Natural killer cell (primary cell): Measurements from ENCODE around the gene LPAR5. TPM values are rescaled to one million over a fixed set of nuclear protein-coding genes. Genes with fewer than 3 reads are reported as not detected.

ENCODE experiments used
- ATAC-seq, 3 donors: fragments of 150-1000 bp in 2 of 3; fragments of 200-7000 bp in 1 of 3; cut with Tn5 transposase; 1 replicate in 1 of 3; 2 replicates in 2 of 3; pipeline ENCODE4 v1.10.0; 2021; ENCODE audit warnings: mild to moderate bottlenecking in 2 of 3, moderate library complexity in 2 of 3
- DNase-seq, 2 donors: peaks; one replicate each; pipeline versions ENCODE4 v3.0.0 to v3.0.0-alpha.2; 2013 to 2021; ENCODE audit warnings: mixed read lengths in 1 of 2
- H3K27ac ChIP-seq: one replicate; pipeline ENCODE4 v1.5.1; 2013; ENCODE audit warnings: mild to moderate bottlenecking, low read length
- H3K27me3 ChIP-seq: one replicate; pipeline ENCODE4 v1.6.1; 2013; ENCODE audit warnings: low read length; ENCODE audit not compliant: control insufficient read depth, insufficient read depth
- H3K36me3 ChIP-seq: one replicate; pipeline ENCODE4 v1.6.1; 2013; ENCODE audit warnings: low read length; ENCODE audit not compliant: control insufficient read depth, insufficient read depth
- H3K4me1 ChIP-seq: one replicate; pipeline ENCODE4 v1.6.1; 2013; ENCODE audit warnings: low read length; ENCODE audit not compliant: control insufficient read depth, insufficient read depth
- H3K4me3 ChIP-seq: one replicate; pipeline ENCODE4 v1.5.1; 2013; ENCODE audit warnings: low read length
- H3K9me3 ChIP-seq: one replicate; pipeline ENCODE4 v1.6.1; 2013; ENCODE audit warnings: low read length; ENCODE audit not compliant: control insufficient read depth, insufficient read depth
- H3K27ac Mint-ChIP-seq, 2 donors: one replicate each; pipeline ENCODE4 v1.8.0; 2022; ENCODE audit warnings: mild to moderate bottlenecking in 2 of 2, mixed read lengths in 2 of 2, moderate library complexity in 1 of 2
- H3K27me3 Mint-ChIP-seq, 2 donors: one replicate each; pipeline ENCODE4 v1.8.0; 2022; ENCODE audit warnings: low read depth in 2 of 2, mixed read lengths in 2 of 2
- H3K36me3 Mint-ChIP-seq: one replicate; pipeline ENCODE4 v1.8.0; 2022; ENCODE audit warnings: mixed read lengths
- H3K4me1 Mint-ChIP-seq, 2 donors: one replicate each; pipeline ENCODE4 v1.8.0; 2022; ENCODE audit warnings: mixed read lengths in 2 of 2
- H3K4me3 Mint-ChIP-seq: one replicate; pipeline ENCODE4 v1.8.0; 2022; ENCODE audit warnings: mild to moderate bottlenecking, moderate library complexity, mixed read lengths
- H3K9me3 Mint-ChIP-seq, 2 donors: one replicate each; pipeline ENCODE4 v1.8.0; 2022; ENCODE audit warnings: mixed read lengths in 2 of 2
- WGBS: methylation state at CpG from one replicate; pipeline ENCODE4 v1.1.7; 2013; ENCODE audit warnings: missing lambda C conversion rate; ENCODE audit not compliant: insufficient coverage; 5-methylcytosine and 5-hydroxymethylcytosine counted together
- intact Hi-C: fragments of 100-400 bp; cut with micrococcal nuclease; formaldehyde crosslinking; loops from one replicate; pipeline ENCODE4 v1.14.2; 2022
- total RNA-seq, 4 donors: library from RNA; stranded (reverse); fragments of 120-200 nt in 1 of 4; gene quantifications; one replicate each; pipeline versions ENCODE4 v1.2.3 to v1.2.4, GENCODE V29; 2013 to 2022
- TF ChIP-seq, protein P1 (sequence below): fragments of 200-600 bp; IDR thresholded peaks from one replicate; pipeline ENCODE4 v1.8.0; 2022; ENCODE audit warnings: antibody characterized with exemption

The LPAR5 gene
- total RNA-seq, 3 donors from 2014 or later (not counting 1 experiment from before 2014, with no cell fraction given): 10.0 to 27.8 (median 17.3) TPM

GRCh38 chr12:6612652-6613014, 23.1 kb downstream of the LPAR5 start:
- Mint-ChIP-seq H3K36me3 (no peaks in the 10 kb centered on the region), H3K4me1 (peaks cover 21 to 42% of the 10 kb centered on the region in 2 donors), H3K27ac (peak overlapping the region; percentile 90 to 94), H3K4me3 (peak overlapping the region; percentile 61), H3K9me3 (no peaks in the 10 kb centered on the region), H3K27me3 (no peaks in the 10 kb centered on the region)
- TF ChIP-seq, protein P1, sequence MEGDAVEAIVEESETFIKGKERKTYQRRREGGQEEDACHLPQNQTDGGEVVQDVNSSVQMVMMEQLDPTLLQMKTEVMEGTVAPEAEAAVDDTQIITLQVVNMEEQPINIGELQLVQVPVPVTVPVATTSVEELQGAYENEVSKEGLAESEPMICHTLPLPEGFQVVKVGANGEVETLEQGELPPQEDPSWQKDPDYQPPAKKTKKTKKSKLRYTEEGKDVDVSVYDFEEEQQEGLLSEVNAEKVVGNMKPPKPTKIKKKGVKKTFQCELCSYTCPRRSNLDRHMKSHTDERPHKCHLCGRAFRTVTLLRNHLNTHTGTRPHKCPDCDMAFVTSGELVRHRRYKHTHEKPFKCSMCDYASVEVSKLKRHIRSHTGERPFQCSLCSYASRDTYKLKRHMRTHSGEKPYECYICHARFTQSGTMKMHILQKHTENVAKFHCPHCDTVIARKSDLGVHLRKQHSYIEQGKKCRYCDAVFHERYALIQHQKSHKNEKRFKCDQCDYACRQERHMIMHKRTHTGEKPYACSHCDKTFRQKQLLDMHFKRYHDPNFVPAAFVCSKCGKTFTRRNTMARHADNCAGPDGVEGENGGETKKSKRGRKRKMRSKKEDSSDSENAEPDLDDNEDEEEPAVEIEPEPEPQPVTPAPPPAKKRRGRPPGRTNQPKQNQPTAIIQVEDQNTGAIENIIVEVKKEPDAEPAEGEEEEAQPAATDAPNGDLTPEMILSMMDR: no peak
- intact Hi-C loops: loop anchor here (1.0 kb wide), 1 partner anchor 51 kb away; the partner anchor contains the start of gene ING4
- Histone ChIP-seq H3K9me3 (no peaks in the 10 kb centered on the region), H3K27ac (peak overlapping the region; percentile 83), H3K4me1 (peaks cover 42% of the 10 kb centered on the region), H3K36me3 (no peaks in the 10 kb centered on the region), H3K27me3 (no peaks in the 10 kb centered on the region), H3K4me3 (no peak overlapping the region)
- 35% methylated on average over 7 of the region's 7 CpGs for WGBS
- ATAC-seq (no peak), DNase-seq (no peak)

- no peaks in the 10 kb centered on the region for H3K36me3 Mint-ChIP-seq
- no peaks in the 10 kb centered on the region for H3K27me3 Mint-ChIP-seq
- H3K27me3 ChIP-seq: no peaks in the 10 kb centered on the region
- H3K27ac Mint-ChIP-seq: peak overlapping the region; percentile 90 to 94
- TF ChIP-seq, protein P1: no peak
- 50% methylated on average over 6 of the region's 6 CpGs for WGBS
- no peaks in the 10 kb centered on the region for H3K9me3 ChIP-seq
- DNase-seq: peak in 1 of 2 donors; percentile 71
- no peaks in the 10 kb centered on the region for H3K9me3 Mint-ChIP-seq
- H3K36me3 ChIP-seq: no peaks in the 10 kb centered on the region
- no peak overlapping the region for H3K27ac ChIP-seq
- H3K4me3 Mint-ChIP-seq: peak overlapping the region; percentile 61
- peaks cover 21 to 40% of the 10 kb centered on the region in 2 donors for H3K4me1 Mint-ChIP-seq
- H3K4me1 ChIP-seq: peaks cover 43% of the 10 kb centered on the region
- no peak for ATAC-seq
- no peak overlapping the region for H3K4me3 ChIP-seq
- intact Hi-C loops: no loop called here
These were observed 23.5 kb downstream of the LPAR5 start for GRCh38 chr12:6612247-6612646.

- TF ChIP-seq, protein P1: no peak
- no peak for ATAC-seq
- peak in 1 of 2 donors; percentile 58 for DNase-seq
- intact Hi-C loops: loop anchor here (1.0 to 5.0 kb wide), 7 partner anchors 41 to 271 kb away; partner anchors contain the start of genes GAPDH, ING4, MLF2 and NOP2
- Histone ChIP-seq H3K9me3 (no peaks in the 10 kb centered on the region), H3K27ac (peak overlapping the region; percentile 97), H3K27me3 (no peaks in the 10 kb centered on the region), H3K4me1 (peaks cover 59% of the 10 kb centered on the region), H3K36me3 (no peaks in the 10 kb centered on the region), H3K4me3 (no peak overlapping the region)
- 66% methylated on average over 8 of the region's 8 CpGs for WGBS
- Mint-ChIP-seq H3K9me3 (no peaks in the 10 kb centered on the region), H3K4me1 (peaks cover 34 to 53% of the 10 kb centered on the region in 2 donors), H3K4me3 (no peak overlapping the region), H3K36me3 (no peaks in the 10 kb centered on the region), H3K27ac (no peak overlapping the region), H3K27me3 (no peaks in the 10 kb centered on the region)
These were observed 27.0 kb downstream of the LPAR5 start for GRCh38 chr12:6608592-6609281.
